ENCODE measurements around the gene KLK8.

DNA sequence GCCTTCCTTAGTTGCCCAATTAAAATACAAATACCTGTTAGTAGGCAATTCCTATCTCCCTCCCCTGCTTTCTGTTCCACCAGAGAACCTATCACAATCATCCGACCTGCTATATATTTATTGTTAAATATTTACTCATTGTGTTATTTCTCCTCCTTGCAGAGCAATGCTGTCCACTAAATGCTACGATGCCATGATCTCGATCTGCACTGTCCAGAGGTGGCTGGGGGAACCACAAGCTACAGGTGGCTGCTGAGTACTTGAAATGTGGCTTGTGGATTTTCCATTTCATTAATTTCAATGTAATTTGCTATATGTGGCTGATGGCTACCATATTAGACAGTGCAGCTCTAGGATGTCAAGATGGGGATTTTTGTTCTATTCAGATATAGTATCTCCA, 37.1 kb downstream of the KLK8 start:
- TF ChIP-seq, protein P1, sequence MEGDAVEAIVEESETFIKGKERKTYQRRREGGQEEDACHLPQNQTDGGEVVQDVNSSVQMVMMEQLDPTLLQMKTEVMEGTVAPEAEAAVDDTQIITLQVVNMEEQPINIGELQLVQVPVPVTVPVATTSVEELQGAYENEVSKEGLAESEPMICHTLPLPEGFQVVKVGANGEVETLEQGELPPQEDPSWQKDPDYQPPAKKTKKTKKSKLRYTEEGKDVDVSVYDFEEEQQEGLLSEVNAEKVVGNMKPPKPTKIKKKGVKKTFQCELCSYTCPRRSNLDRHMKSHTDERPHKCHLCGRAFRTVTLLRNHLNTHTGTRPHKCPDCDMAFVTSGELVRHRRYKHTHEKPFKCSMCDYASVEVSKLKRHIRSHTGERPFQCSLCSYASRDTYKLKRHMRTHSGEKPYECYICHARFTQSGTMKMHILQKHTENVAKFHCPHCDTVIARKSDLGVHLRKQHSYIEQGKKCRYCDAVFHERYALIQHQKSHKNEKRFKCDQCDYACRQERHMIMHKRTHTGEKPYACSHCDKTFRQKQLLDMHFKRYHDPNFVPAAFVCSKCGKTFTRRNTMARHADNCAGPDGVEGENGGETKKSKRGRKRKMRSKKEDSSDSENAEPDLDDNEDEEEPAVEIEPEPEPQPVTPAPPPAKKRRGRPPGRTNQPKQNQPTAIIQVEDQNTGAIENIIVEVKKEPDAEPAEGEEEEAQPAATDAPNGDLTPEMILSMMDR (IDR thresholded peaks at IDR 0.05) = no peak
- TF ChIP-seq POLR2A (IDR thresholded peaks at IDR 0.05) (no peak), EP300 (IDR thresholded peaks at IDR 0.05) (no peak), POLR2AphosphoS5 (IDR thresholded peaks at IDR 0.05) (no peak)

Measured in sigmoid colon (tissue), 4 donors.